Right renal cortex interstitium (tissue), 3 donors: Measurements from ENCODE around the gene JPH3. TPM values are rescaled to one million over a fixed set of nuclear protein-coding genes. Genes with fewer than 3 reads are reported as not detected.

Experiments
- DNase-seq, 3 donors: peaks; one replicate each; pipeline ENCODE4 v3.0.0-alpha.2; 2013; ENCODE audit warnings: low read depth in 3 of 3, low spot score in 2 of 3
- polyA plus RNA-seq, 3 donors: library from polyadenylated mRNA; unstranded; fragments of 120-200 nt; gene quantifications; one replicate each; pipeline ENCODE4 v1.2.1, GENCODE V29; 2013; ENCODE audit not compliant: insufficient read length in 3 of 3

The JPH3 gene
- polyA plus RNA-seq, 3 donors, result 0.54 to 0.74 (median 0.57) TPM

DNA sequence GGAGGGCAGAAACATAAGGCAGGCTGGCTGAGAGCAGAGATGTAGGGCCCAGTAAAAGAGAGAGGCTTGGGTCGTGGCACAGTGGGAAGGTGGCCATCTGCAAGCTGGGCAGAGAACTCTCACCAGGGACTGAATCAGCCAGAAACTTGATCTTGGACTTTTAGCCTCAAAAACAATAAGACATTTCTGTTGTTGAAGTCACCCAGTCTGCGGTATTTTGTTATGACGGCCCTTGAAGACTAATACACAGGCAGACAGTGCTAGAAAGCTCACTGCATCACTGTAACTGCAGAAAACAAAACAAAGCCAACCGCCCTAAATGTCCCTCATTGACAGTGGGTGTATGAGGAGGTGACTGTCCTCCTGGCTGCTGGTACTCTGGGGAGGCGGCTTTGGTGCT lies 3.9 kb upstream of the JPH3 start:
- no peak for DNase-seq

DNA sequence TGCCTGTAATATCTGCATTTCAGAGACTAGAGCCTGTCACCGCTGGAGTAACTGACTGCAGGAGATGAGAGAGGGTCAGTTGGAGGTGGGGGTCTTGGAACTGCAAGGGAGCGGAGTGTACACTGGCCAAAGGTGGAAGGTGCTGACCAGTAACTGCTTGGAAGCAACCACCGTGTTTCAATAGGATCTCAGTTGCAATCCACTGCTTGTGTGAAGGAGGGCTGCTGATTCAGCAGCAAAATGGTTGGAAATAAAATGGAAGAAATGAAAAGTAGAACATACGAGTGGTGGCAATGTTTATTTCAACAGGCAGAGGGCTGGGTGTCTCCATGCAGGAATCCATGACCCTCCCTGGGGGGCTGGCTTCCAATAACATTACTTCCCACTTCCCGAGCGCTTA lies 2.1 kb upstream of the JPH3 start:
- DNase-seq, result no peak

DNA sequence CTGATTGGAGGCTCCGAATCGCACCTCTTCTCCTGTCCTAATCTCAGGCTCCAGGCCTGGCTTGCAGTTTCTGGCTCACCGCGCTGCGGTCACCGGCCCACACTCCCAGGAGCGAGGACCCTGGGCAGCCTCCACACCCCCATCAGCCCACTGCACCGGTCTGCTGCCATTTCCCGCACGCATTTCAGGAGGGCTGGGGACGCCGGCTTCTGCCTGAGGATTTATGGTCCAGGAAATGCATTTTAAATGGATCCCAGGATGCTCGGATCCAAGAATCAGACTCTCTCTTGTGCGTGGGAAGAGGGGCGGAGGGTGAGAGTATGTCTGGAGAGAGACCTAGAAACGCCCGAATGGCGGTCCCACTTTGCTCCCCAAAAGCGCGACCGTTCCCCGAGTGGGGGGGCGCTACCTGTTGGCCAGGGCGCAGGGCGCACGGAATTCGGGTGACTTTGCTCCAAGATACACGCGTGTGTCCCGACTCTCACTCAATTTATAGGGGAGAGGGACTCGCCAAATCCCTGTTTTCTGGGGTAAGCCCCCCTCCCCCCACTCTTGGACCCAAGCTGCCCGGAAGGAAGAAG lies 817 bp upstream of the JPH3 start:
- DNase-seq, result no peak

DNA sequence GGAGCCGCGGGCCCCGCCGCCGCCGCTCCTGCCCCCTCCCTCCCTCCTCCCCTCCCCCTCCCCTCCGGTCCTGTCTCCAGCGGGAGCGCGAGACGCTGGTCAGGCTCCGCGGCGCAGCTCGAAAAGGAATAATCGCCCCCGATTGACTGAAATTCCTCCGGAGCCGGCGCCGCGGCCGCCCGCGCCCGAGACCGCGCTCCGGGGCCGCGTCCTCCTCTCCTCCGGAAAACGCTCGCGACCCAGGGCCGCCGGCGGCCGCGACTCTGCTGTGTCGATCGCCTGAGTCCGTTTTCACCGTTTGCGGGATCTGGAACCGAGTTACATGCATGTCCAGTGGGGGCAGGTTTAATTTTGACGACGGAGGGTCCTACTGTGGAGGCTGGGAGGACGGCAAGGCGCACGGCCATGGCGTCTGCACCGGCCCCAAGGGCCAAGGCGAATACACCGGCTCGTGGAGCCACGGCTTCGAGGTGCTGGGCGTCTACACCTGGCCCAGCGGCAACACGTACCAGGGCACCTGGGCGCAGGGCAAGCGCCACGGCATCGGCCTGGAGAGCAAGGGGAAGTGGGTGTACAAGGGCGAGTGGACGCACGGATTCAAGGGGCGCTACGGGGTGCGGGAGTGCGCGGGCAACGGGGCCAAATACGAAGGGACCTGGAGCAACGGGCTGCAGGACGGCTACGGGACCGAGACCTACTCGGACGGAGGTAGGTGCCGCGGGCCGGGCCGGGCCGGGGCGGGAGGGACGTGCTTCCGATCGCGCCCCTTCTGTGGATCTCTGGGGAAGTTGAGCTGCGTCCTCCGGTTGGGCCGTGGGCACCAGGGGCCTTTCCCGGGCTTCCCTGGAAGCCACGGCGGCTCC lies 744 bp downstream of the JPH3 start:
- DNase-seq, result no peak

DNA sequence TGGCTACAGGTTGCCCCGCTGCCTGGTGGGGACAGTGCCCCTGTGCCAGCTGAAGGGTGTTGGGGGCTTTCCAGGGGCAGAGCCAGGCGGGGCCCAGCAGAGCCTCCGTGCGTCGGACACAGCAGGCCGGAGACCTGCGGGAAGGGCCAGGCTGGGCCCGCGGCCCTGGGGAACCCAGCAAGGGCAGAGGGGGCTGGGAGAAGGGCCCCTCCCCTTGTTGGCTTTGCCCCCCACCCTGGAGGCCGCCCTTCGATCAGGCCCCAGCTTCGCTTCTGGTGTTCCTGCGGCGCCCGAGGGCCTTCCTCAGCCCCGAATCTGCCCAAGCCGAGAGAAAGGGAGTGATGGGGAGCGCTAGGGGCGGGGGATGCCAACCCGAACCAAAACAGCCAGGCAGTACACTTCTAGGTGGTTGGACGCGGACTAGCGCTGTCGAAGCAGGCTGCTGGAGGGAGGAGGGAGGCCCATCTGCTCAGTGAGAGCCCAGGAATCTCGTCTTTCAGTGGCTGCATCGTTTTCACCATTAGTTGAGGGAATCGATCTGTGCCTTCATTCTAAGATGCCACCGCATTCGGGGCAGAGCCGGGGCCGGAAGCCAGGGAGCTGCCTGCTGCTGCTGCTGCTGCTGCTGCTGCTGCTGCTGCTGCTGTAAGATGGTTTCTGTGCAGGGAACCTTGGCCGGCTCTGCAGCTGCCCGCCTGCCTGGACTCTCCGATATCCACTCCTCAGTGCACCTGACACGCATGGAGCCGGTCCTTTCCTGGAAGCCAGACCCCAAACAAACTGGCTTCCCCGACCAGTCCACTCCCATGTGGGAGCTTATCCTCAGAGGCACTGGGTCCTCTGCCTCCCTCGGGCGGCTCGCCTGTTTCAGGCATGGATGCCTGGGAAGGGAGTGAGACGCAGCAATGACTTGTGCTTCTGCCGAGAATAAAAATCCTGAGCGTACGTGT lies 1.7 kb downstream of the JPH3 start:
- no peak for DNase-seq

DNA sequence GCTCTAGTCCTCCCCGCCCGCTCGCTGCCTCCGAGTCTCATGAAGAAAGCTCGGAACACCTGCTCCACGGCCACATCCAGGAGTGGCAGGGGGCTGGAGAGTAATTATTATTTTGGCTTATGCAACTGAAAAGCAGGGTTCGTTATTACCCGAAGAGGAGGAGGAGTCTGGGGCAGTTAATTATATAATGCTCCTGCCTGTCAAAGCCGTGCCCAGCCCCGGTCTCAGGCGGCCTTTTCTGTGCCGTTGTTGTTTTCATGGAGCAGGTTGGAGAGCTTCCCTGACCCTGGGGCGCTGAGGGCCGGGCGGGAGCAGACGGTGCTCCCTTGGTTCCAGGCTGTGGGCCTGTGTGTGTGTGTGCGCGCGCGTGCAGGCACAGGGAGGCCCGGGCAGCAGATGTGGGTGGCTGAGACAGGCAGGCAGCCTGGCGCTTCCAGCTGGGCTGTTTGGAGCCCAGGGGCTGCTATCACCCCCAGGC lies 2.4 kb downstream of the JPH3 start:
- DNase-seq, result no peak

DNA sequence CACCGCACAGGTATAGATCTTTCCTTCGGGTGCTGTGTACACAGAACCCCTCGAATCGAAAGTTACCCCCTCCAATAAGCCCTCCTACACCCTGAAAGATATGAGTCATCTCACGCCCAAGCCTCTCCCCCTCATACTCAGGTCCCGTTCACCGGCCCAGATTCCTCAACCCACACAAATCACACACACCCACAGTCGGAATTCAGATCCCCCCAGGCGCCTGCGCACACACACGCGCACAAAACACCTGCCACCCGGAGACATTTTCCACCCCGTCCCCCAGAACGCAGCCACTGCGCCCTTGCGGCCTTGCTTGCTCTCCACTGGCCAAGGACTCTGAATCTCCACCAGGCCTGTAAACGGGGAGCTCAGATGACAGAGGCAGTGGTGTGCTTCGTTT lies 4.9 kb downstream of the JPH3 start:
- DNase-seq, result no peak

DNA sequence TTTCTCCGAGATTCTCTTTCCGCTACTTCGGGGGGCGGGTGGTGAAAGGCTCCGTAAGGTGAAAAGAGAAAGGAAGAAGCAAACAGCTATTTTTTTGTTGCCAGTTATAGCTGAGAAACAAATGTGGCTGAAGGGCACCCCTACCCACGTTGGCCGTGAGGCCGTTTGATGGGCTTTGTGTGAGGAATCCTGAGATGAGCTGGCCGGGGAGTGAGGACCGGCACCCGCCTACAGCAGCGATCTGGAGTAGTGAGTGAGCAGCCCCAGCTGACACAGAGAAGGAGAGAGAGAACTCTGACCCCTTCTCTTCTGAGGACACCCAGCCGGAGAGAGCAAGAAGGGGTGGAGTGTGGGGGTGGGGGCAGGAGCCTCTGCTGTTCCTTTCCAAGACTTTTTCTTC lies 5.6 kb downstream of the JPH3 start:
- DNase-seq, result no peak

DNA sequence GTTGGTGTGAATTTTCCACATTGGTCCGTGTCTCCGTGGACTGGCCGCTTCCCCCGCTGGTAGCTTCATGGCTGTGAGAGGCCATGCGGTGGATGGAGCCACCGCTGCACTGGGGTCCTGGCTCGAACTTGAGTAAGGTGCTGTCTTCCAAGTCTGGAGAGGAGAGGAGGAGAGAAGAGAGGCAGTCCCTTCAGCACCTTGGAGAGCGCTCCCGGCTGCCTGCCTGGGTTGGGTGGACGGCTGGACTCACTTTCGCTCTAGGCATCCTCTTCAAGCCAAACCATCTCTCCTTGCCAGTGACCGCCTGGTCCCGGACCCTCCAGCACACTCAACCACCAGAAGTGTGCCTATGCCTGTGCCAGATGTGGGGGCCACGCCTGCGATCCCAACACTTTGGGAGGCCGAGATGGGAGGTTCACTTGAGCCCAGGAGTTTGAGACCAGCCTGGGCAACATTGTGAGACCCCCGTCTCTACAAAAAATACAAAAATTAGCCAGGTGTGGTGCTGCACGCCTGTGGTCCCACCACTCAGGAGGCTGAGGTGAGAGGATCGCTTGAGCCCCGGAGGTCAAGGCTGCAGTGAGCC lies 6.2 kb downstream of the JPH3 start:
- DNase-seq, result peak; percentile 38 to 69 (median 65)

DNA sequence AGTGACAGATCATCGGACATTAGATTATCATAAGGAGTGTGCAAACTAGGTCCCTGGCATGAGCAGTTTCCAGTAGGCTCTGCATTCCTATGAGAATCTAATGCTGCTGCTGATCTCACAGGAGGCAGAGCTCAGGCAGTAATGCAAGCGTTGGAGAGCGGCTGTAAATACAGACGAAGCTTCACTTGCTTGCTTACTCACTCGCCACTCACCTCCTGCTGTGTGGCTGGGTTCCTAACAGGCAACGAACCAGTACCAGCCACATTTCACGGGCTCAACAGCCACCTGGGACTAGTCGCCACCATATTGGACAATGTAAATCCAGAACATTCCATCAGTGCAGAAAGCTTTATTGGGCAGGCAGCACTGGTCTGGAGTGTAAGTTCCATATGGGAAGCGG lies 7.7 kb downstream of the JPH3 start:
- no peak for DNase-seq

DNA sequence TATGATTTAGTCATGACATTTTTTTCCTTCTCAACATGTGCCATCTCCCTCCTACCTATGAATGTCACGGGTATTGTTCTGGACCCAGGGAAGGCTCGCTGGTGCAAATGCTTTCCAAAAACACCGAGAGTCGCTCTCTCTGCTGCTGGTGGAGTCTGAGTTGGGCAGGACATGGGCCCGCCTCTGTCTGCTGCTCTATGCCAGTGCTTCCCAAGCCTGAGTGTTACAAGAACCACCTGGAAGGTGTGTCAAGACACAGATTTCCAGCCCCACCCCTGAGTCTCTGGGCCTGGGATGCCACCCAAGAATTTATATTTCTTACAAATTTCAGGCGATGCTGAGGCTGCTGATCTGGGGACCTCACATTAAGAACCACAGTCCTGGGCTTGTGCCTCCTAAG lies 9.1 kb downstream of the JPH3 start:
- no peak for DNase-seq

DNA sequence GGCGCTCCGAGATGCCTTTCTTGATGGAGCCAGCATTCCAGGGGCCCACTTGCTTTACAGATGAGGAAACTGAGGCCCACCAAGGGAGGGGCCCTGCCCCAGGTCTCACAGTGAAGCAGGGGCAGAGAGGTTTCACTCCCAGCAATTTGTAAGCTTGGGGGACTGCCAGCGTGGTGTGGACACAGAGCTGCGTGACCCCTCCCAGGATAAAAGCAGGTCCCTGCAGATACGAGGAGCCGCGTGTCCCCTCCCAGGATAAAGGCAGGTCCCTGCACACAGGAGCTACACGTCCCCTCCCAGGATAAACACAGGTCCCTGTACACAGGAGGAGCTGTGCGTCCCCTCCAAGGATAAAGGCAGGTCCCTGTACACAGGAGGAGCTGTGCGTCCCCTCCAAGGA lies 11.7 kb downstream of the JPH3 start:
- DNase-seq, result no peak

DNA sequence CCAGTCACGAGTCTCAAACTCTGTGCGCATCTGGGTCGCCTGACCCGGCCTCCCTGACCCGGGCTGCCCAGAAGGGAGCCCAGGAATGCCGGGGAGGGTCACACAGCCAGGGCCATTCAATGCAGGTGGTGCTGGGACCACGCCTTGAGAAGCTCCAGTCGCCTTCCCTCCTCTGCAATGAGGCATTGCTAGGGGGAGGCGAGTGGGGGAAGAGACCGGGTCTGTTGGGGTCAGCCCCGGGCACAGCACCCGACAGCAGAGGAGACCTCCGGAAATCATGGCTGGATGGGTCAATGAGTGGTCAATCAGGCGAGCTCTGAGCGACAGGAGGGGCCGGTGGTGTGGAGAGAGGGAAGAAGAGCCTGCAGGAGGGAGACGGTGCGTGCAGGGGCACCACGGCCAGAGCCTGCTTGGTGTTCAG lies 13.3 kb downstream of the JPH3 start:
- no peak for DNase-seq

DNA sequence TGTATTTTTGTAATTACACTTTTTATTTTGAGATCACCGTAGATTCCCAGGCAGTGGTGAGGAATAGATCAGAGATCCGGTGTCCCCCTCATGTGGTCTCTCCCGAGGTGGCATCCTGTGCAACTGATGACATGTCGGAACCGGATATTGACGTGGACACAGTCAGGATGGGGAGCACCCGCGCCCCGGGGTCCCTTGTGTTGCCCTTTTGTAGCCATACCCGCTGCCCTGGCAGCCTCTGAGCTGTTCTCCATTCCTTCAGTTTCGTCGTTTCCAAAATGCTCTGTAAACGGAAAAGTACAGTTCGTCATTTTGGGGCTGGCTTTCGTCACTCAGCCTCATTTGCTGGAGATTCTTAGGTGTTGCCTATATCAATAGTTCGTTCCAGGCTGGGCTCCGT lies 14.2 kb downstream of the JPH3 start:
- no peak for DNase-seq

DNA sequence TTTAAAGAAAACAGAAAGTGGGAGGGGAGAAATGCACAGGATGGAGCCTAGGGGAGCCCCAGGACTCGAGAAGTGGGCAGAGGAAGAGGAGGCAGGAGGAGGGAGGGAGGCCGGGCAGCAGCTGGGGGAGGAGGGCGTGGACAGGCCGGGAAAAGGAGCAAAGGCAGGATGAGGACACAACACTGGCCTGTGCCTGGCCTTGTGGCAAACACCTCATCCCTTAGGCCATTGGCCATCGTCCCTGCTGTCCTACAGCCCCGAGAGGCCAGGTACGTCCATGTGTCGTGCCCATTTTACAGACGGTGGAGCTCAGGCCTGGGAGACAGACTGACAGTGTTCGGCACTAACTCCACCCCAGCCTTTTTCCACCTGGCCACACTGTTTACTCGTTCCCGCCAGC lies 15.9 kb downstream of the JPH3 start:
- DNase-seq, result no peak

DNA sequence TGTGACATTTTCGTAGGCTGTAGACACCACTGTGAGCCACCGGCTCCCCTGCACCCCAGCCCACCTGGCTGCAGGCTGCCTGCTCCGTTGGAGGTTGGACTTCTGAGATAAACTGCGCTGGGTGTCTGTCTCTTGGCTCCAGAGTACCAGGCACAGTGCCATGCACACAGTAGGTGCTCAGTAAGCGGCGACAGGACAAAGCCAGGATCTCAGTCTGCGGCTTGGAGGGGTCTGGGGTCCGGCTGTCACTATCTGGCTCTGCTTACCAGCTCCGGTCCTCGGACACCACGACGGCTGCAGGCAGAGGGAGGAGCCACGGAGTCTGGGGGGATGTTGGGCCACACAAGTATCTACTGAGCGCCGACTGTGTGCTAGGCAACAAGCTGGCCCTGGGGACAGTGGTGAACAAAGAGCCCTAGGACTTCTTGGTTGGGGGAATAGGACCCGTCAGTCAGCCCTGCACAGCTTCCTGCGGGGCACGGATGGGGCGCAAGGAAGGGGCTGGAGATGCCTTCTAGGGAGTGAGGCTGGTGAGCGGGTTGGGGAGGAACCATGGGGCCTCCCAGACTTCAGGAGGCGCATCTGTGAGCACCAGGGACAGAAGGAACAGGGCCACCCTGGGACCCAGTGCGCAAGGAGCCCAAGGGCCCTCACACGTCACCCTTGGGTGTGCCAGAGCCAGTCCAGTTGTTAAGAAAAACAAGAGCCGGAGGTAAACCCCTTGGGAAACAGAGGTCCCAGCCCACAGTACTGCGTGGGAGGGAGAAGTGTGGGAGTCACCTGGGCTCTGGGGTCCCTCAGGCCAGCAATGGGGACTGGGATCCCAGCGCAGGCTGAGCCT lies 17.3 kb downstream of the JPH3 start:
- DNase-seq, result no peak

DNA sequence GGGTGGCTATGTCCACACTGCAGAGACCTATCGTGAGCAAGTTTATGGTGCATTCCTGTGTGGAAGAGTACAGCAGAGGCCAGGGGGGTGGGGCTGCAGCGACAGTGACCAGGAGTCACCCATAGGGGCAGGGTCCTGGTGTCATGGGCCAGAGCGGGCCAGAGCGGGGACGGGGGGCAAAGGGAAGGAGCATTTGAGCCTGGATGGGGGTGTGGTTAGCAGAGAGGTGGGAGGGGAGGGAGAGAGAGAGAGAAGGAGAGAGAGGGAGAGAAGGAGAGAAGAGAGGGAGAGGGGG lies 17.8 kb downstream of the JPH3 start:
- no peak for DNase-seq

DNA sequence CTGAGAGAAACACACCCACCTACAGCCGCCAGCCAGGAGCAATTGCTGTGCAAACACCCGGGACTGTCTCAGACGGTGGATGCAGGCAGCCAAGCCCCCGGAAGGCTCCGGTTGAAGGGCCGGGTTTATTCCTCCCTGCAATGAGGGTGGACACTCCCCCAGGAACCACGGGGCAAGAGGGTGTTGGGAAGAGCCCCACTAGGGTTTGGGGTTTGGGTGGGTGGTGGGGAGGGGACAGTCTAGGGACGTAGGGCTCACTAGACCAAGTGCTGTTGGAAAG lies 19.2 kb downstream of the JPH3 start:
- no peak for DNase-seq

DNA sequence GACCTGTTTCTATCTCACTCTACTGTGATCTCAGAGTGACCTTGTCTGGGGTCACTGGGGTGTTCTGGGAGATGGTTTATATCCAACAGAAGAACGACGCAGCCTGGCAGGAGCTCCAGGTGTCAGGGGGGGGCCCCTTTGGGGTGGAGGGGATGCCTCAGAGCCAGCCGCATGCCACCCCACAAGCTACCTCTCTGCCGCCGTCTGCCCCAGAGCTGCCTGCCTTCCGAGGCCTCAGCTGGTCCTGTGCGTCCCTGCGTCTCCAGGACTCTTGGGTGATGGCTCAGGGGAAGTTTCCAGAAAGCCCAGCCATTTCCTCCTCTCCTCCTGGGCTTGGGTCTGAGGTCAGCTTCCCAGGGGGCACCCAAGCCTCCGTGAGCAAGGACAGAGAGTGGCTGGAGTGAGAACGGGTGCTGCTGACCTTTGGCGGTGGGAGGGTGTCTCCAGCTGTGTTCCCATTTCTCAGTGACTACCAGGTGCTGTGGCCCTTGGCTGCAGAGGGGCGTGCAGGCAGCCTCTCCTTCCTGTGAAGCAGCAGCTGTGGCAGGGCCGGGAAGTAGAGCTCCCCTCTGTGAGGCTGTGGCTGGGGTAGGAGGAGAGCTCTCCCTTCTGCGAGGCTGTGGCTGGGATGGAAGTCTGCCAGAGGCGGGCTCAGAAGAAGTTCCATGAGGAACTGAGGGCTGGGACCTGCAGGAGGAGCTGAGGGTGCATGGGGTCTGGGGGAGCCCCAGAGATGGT lies 19.8 kb downstream of the JPH3 start:
- no peak for DNase-seq
